ENCODE data around the gene RPS18. TPM values are rescaled to one million over a fixed set of nuclear protein-coding genes. Genes with fewer than 3 reads are reported as not detected.
A peak's percentile ranks its signal among the peaks of the same experiment; 100 is the strongest.

Gene RPS18
- total RNA-seq, 2 donors from 2014 or later: 1,188 to 1,719 TPM

GRCh38 chr6:33249732-33250630, 21.9 kb upstream of the RPS18 start:
- Histone ChIP-seq H3K36me3 (no peaks in the 10 kb centered on the region), H3K27ac (peak overlapping the region; percentile 93 to 95), H3K9me3 (no peaks in the 10 kb centered on the region), H3K4me3 (peak overlapping the region; percentile 48 to 62), H3K27me3 (no peaks in the 10 kb centered on the region), H3K4me1 (peaks cover 0 to 25% of the 10 kb centered on the region in 2 donors)
- no peak for TF ChIP-seq CTCF (IDR thresholded peaks at IDR 0.05)
- DNase-seq (ENCODE audit: low spot score): no peak

GRCh38 chr6:33250731-33251130, 21.1 kb upstream of the RPS18 start:
- H3K4me3 ChIP-seq: no peak overlapping the region
- no peaks in the 10 kb centered on the region for H3K9me3 ChIP-seq
- no peak overlapping the region for H3K27ac ChIP-seq
- no peaks in the 10 kb centered on the region for H3K36me3 ChIP-seq
- no peak for DNase-seq (ENCODE audit: low spot score)
- H3K27me3 ChIP-seq: no peaks in the 10 kb centered on the region
- TF ChIP-seq CTCF (IDR thresholded peaks at IDR 0.05): no peak
- H3K4me1 ChIP-seq: peaks cover 0 to 25% of the 10 kb centered on the region in 2 donors

- Histone ChIP-seq H3K27me3 (no peaks in the 10 kb centered on the region), H3K36me3 (no peaks in the 10 kb centered on the region), H3K4me3 (no peak overlapping the region), H3K9me3 (no peaks in the 10 kb centered on the region), H3K27ac (no peak overlapping the region), H3K4me1 (peaks cover 0 to 25% of the 10 kb centered on the region in 2 donors)
- TF ChIP-seq CTCF (IDR thresholded peaks at IDR 0.05): no peak
- DNase-seq (ENCODE audit: low spot score): no peak
Measured at GRCh38 chr6:33251395-33252012, 20.4 kb upstream of the RPS18 start.

GRCh38 chr6:33252759-33253158, 19.1 kb upstream of the RPS18 start:
- Histone ChIP-seq H3K36me3 (no peaks in the 10 kb centered on the region), H3K27ac (no peak overlapping the region), H3K4me3 (no peak overlapping the region), H3K4me1 (peaks cover 0 to 24% of the 10 kb centered on the region in 2 donors), H3K9me3 (no peaks in the 10 kb centered on the region), H3K27me3 (no peaks in the 10 kb centered on the region)
- TF ChIP-seq CTCF (IDR thresholded peaks at IDR 0.05): no peak
- no peak for DNase-seq (ENCODE audit: low spot score)

- no peak for DNase-seq (ENCODE audit: low spot score)
- Histone ChIP-seq H3K27ac (no peak overlapping the region), H3K9me3 (no peaks in the 10 kb centered on the region), H3K36me3 (peaks cover 2% of the 10 kb centered on the region), H3K4me3 (no peak overlapping the region), H3K4me1 (peaks cover 0 to 12% of the 10 kb centered on the region in 2 donors), H3K27me3 (no peaks in the 10 kb centered on the region)
- TF ChIP-seq CTCF (IDR thresholded peaks at IDR 0.05): no peak
Measured at GRCh38 chr6:33254591-33254990, 17.3 kb upstream of the RPS18 start.

Measured in right atrium auricular region (tissue), 2 donors.